Measurements from ENCODE around the gene VTI1B.

GRCh38 chr14:67705211-67705610, 30.8 kb upstream of the VTI1B start:
- TF ChIP-seq CTCF (IDR thresholded peaks at IDR 0.05; ENCODE audit: insufficient read depth, low read length): no peak
- TF ChIP-seq POLR2AphosphoS5 (IDR thresholded peaks at IDR 0.05; ENCODE audit: low read depth): no peak
- no peak for TF ChIP-seq GABPA (IDR thresholded peaks at IDR 0.05; ENCODE audit: low read depth)
- TF ChIP-seq REST (IDR thresholded peaks at IDR 0.05; ENCODE audit: insufficient replicate concordance, low read depth): no peak
